OCI-LY7 (cell line): ENCODE results near the gene SIGMAR1.

Experiments used
- EZH2phosphoT487 ChIP-seq: fragments of 200-600 bp; sonication (generic); IDR thresholded peaks from 2 replicates; pipeline ENCODE4 v1.6.1; 2018; ENCODE audit warnings: low read depth, borderline replicate concordance, mild to moderate bottlenecking, mixed run types, antibody characterized with exemption, low read length, moderate library complexity, mixed read lengths
- TF ChIP-seq, protein P1 (sequence below): fragments of 200-600 bp; sonication (generic); conservative IDR thresholded peaks from 2 replicates; pipeline ENCODE4 v1.5.1; 2014; ENCODE audit warnings: mild to moderate bottlenecking, antibody characterized with exemption, low read length, moderate library complexity, mixed read lengths

DNA sequence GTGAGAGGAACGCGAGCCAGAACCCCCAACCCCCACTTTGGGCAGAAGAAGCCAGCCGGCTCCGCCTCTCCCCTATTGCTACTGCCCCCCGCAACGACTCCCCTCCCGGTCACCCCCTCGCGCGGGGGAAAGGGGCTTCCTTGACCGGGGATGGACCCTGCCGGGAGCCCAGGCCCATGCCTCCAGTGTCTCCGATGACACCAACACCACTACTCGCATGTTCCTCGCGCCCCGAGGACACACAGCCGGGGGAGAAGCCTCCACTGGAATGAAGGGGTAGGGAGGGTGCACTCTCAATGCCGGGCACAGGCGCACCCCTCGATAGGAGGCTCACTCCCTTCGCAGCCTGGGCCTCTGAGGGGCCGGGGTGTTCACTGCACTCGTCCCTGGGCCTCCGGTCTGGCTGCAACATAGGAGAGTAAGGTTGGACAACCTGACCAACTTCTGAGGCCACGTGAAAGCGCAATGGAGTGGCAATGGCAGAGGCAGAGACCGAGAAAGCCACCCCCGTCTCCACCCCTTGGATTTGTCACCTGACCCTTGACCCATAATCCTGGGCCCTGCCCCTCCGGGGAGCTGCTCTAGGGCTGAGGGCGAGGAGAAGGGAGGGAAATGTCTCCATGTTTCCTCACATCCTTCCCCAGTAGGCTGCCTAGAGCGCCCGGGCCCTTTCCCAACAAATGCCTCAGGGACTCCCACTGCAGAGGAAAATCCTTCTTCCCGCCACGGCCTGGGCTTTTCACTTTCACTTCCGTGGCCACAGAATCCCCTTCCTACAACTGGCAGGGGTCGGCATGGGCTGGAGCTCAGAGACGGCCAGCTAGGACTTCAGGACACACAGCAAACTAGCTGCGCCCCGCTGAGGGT, 47.0 kb downstream of the SIGMAR1 start:
- TF ChIP-seq, protein P1, sequence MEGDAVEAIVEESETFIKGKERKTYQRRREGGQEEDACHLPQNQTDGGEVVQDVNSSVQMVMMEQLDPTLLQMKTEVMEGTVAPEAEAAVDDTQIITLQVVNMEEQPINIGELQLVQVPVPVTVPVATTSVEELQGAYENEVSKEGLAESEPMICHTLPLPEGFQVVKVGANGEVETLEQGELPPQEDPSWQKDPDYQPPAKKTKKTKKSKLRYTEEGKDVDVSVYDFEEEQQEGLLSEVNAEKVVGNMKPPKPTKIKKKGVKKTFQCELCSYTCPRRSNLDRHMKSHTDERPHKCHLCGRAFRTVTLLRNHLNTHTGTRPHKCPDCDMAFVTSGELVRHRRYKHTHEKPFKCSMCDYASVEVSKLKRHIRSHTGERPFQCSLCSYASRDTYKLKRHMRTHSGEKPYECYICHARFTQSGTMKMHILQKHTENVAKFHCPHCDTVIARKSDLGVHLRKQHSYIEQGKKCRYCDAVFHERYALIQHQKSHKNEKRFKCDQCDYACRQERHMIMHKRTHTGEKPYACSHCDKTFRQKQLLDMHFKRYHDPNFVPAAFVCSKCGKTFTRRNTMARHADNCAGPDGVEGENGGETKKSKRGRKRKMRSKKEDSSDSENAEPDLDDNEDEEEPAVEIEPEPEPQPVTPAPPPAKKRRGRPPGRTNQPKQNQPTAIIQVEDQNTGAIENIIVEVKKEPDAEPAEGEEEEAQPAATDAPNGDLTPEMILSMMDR: no peak
- no peak for TF ChIP-seq EZH2phosphoT487
